GM19438 (cell line): ENCODE results near the gene PPP1R11.

ENCODE experiments used
- ATAC-seq: cut with Tn5 transposase; IDR thresholded peaks from one replicate; pipeline ENCODE4 v1.9.1; 2021; ENCODE audit warnings: low read depth; ENCODE audit not compliant: unreplicated experiment

The PPP1R11 gene

GRCh38 chr6:30061092-30061857 lies 5.7 kb upstream of the PPP1R11 start, which contains the start of gene POLR1H:
Gene POLR1H (plus strand): TSS chr6:30061265. CDS start chr6:30061525, 260 bp downstream.
- peak; percentile 89 for ATAC-seq

DNA sequence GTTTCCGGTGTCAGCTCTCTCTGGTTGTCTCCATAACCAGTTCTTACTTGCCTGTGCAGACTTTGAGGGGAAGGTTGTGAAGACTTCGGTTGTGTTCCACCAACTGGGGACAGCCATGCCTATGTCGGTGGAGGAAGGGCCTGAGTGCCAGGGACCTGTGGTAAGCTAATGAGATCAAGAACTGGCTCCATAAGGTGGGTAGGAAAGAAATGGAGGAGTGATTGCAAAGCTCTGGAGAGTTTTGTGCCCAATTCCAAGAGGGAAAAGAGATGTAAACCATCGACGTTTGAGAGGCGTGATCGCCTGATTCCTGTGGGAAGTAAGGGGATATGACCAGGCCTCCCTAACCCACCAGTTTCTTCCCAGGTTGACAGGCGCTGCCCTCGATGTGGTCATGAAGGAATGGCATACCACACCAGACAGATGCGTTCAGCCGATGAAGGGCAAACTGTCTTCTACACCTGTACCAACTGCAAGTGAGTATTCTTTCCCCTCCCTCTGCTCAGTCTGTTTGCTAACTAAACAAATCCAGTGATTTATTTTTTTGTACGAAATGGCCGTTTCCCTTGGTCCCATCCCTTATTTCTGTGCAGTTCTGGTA lies 5.0 kb upstream of the PPP1R11 start:
- peak; percentile 15 for ATAC-seq

DNA sequence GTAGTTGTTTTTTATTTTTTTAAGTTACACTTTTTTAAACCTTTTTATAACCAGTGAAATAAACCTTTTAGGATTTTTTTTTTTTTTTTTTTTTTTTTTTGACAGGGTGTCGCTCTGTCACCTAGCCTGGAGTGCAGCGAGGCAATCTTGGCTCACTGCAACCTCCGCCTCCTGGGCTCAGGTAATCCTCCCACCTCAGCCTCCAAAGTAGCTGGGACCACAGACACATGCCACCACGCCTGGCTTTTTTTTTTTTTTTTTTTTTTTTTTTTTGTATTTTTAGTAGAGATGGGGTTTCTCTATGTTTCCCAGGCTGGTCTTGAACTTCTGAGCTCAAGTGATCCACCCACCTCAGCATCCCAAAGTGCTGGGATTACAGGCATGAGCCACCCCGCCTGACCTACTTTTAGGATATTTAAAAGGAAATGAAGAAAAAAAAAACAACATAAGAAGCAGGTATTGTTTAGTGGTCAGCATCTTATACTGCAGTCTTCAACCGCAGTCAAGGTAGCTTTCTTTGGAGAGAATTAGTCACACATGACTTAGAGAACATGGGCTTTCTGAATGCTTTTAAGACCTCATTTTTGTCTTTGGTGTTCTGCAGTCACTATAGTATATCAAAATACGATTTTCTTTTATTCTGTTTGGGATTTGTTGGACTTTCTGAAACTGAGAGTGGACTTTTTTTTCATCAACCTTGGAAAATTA lies 4.4 kb upstream of the PPP1R11 start:
- no peak for ATAC-seq

DNA sequence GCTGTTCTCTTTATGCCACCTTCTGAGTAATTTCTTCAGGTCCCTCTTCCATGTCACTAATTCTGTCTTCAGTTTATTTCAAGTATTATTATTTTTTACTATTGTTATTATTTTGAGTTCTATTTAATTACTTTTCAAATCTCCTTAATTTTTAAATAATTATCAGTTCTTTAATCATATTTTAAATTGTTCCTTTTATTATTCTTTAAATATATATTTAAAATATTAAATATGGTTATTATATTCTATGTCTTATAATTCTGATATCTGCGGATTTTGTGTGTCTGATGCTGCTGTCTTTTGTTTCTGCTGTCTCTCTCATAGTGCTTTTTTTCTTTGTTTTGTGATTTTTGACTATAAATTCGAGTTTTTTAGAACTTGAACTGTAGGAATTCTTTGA lies 3.7 kb upstream of the PPP1R11 start:
- no peak for ATAC-seq

- ATAC-seq = no peak
Measured at GRCh38 chr6:30066082-30066481, 916 bp upstream of the PPP1R11 start.

DNA sequence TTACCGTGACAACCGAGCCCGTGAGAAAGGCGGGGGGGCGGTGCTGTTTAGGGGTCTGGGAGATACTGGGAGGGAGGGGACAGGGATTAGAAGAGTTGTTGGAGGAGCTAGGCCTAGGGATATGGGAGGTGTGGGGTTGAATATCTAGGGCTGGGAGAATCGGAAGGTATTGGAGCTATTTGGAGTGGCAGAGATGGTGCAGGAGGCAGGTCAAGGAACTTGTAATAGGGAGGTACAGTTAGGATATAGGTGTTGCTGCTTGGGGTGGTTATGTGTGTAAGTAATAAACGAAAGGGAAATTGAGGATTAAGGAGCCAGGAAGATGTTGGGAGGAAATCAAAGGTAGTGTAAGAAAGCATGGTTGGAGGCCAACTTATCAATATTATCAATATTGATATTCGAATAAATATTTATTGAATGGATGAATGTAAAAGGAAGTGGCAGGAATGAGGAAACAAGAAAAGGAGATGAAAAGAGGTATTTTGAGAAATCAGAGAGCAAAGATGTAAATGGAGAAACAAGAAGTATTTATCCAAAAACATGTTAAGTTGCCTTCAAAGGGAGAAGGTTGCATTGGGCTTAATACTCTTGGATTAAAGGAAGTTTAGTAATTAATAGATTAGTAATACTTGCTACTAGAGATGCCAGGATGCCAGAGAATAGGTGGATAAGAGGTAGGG lies 602 bp downstream of the PPP1R11 start:
- ATAC-seq = no peak

GRCh38 chr6:30071081-30071818 lies 4.3 kb downstream of the PPP1R11 start:
- ATAC-seq = no peak

DNA sequence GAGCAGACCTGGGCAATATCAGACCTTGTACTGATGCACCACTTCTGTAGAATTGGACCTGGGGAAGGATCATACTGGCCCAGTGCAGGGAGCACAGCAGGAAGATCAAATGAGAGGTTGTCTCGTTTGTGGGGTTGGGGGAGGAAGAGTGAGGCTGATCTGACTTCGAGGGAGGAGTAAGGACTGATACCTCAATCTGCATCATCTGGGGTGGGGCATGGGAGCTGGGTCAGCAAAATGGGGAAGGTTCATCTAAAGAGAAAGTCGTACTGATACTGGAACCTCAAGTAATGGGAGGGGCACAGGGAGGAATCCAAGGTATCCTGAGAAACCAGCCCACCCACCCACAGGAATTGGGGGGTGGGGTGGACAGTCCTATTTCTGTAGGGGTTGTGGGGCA lies 4.9 kb downstream of the PPP1R11 start:
- ATAC-seq = no peak

- ATAC-seq = no peak
Measured at GRCh38 chr6:30073489-30074235, 6.7 kb downstream of the PPP1R11 start.

GRCh38 chr6:30074331-30075093 lies 7.5 kb downstream of the PPP1R11 start:
- ATAC-seq = no peak

DNA sequence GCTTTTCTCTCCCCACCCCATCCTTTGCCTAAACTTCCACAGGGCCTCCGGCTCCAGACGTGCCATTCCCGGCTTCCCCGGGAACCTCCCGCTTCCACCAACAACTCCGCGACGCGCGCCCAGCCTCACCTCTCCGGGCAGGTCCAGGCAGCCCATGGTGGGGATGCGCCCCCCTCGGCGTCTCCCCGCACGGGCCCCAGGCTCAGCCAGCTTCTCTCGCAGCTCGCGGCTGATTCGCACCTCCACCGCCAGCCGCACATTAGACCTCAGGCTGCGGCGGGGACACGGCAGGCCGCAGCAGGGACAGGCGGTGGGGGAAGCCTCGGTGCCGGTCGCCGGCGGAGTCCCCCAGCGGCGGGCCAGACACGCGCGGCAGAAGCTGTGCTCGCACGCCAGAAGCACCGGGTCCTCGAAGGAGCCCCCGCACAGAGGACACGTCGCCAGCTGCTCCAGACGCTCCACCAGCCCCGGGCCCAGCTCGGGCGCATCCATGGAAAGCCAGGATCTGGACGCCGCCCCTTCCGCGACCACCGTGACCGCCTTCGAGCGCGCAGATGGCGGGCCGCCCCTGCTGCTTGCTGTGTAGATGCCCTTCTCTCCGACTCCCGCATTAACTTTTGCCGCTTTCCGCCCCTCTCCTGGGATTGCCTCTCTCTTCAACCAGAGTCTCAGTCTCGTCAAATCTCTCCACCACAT lies 8.2 kb downstream of the PPP1R11 start, which contains the start of gene RNF39:
RNF39 (minus strand) TSS at position 676 of the 696 bp plus-strand sequence; CDS start at position 492, 184 bp downstream.
- ATAC-seq = no peak

GRCh38 chr6:30075790-30076732 lies 9.1 kb downstream of the PPP1R11 start:
- no peak for ATAC-seq

- ATAC-seq = no peak
Measured at GRCh38 chr6:30077218-30077617, 10.2 kb downstream of the PPP1R11 start.

GRCh38 chr6:30087876-30088275 lies 20.9 kb downstream of the PPP1R11 start:
- no peak for ATAC-seq

DNA sequence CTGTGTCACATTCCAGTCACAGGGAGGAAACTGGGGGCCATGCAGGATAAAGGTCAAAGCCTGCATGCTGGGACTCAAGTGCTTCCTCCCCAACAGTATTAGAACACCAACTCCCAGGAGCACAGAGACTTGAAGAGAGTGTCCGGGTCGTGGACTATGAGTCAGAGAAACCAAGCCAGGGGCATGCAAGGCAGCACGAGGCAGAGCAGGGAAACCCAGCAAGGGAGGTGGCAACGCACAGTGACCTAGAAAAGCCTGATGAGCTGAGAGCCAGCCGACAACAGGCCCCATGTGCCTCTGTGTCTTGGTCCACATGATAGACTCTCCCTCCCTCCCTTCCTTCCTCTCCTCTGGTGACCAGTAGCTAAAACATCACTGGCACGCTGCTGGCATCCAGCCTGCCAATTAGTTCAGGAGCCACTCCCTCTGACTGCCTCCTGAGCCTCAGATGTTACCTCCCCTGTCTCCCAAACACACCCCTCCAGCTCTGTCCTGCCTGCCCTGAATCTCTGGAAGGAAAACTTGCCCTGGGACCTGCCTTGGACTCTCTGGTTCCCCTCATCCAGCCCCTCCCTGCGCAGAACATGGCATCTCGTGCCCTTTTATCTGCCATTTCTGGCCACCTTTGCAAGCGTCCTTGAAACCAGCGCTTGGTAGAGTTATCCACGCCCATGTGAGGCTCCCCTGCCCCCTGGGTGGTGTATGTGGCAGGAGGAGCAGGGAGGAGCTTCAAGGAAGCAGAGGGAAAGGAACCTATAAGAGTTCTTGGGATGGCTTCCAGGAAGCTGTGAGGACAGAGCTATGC lies 24.8 kb downstream of the PPP1R11 start:
- no peak for ATAC-seq

DNA sequence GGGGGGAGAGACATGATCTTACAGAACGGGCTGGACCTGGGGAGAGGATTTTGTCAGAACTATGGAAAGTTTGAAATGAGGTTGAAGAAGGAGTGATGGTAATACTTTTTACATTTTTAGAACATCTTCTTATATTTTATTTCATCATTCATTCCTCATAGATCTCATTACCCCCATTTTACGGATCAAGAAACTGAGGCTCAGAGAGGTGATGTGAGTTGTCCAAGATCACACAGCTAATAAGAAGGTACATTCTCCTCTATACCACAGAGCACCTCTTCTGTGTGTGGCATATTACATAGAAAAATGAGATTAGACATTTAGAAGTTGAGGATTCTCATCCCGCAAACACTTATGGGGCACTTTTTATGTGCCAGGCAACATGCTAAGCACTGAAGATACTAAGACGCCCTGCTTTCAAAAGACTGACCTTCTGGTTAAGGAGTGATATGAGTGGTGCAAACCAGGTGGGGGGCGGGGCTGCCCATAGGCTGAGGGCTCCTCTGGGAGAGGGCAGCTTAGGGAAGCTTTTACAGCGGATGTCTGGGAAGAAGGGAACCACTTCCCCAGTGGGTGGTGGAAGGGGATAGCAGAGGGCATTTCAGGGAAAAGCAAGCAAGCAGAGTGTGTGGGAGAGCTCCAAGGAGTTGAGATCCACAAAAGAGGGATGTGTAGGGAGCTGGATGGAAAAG lies 26.0 kb downstream of the PPP1R11 start:
- no peak for ATAC-seq
